ENCODE results near the gene ANKRD29. TPM values are rescaled to one million over a fixed set of nuclear protein-coding genes. Genes with fewer than 3 reads are reported as not detected.

The ANKRD29 gene
- total and polyA plus RNA-seq, 10 of the 15 experiments (the other 5 are each of a cell fraction or from before 2014, with no cell fraction given): 0.53 to 9.2 (median 1.6) TPM

DNA sequence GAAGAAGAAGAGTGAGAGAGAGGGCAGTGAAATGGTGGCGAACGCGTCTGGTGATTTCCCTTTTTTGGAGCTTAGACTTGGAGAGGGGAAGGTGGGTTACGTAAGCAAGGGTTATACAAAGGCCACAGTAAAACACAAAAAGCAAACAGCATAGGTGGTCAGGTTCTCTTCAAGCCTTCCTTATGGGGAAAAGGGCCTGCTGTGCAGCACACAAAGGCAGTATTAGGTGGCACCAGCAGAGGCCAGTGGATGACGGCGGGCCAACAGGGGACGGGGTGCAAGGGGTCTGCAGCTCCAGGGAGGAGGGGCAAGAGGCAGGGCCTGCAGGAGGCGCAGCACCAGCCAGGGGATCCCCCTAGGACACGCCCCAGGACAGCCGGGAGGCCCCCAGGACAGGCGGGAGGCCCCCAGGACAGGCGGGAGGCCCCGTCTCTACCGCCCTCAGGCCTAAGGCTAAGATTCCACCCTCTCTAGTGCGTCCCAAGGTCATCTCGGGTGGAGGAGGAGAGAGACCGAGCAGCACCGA, 43.8 kb downstream of the ANKRD29 start (continued):
- no peak for TF ChIP-seq CEBPZ (IDR thresholded peaks at IDR 0.05; ENCODE audit: low read depth, low read length)
- TF ChIP-seq, protein P1, sequence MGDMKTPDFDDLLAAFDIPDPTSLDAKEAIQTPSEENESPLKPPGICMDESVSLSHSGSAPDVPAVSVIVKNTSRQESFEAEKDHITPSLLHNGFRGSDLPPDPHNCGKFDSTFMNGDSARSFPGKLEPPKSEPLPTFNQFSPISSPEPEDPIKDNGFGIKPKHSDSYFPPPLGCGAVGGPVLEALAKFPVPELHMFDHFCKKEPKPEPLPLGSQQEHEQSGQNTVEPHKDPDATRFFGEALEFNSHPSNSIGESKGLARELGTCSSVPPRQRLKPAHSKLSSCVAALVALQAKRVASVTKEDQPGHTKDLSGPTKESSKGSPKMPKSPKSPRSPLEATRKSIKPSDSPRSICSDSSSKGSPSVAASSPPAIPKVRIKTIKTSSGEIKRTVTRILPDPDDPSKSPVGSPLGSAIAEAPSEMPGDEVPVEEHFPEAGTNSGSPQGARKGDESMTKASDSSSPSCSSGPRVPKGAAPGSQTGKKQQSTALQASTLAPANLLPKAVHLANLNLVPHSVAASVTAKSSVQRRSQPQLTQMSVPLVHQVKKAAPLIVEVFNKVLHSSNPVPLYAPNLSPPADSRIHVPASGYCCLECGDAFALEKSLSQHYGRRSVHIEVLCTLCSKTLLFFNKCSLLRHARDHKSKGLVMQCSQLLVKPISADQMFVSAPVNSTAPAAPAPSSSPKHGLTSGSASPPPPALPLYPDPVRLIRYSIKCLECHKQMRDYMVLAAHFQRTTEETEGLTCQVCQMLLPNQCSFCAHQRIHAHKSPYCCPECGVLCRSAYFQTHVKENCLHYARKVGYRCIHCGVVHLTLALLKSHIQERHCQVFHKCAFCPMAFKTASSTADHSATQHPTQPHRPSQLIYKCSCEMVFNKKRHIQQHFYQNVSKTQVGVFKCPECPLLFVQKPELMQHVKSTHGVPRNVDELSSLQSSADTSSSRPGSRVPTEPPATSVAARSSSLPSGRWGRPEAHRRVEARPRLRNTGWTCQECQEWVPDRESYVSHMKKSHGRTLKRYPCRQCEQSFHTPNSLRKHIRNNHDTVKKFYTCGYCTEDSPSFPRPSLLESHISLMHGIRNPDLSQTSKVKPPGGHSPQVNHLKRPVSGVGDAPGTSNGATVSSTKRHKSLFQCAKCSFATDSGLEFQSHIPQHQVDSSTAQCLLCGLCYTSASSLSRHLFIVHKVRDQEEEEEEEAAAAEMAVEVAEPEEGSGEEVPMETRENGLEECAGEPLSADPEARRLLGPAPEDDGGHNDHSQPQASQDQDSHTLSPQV (IDR thresholded peaks at IDR 0.05): no peak
- TF ChIP-seq ZNF622 (IDR thresholded peaks at IDR 0.05): no peak
- no peak for TF ChIP-seq ZNF217 (IDR thresholded peaks at IDR 0.05)
- TF ChIP-seq POLR2A (IDR thresholded peaks at IDR 0.05; ENCODE audit: low read depth, low read length): no peak
- no peak for TF ChIP-seq IRF5 (IDR thresholded peaks at IDR 0.05; ENCODE audit: borderline replicate concordance)
- peak; percentile 37; the same call in 1 of the 2 replicates for TF ChIP-seq LARP7 (IDR thresholded peaks at IDR 0.05)
- peak; percentile 40; the same call in 1 of the 2 replicates for TF ChIP-seq POLR2AphosphoS2 (IDR thresholded peaks at IDR 0.05; ENCODE audit: low read depth, low read length)
- no peak for TF ChIP-seq TCF7 (IDR thresholded peaks at IDR 0.05; ENCODE audit: borderline replicate concordance)
- TF ChIP-seq E4F1 (IDR thresholded peaks at IDR 0.05; ENCODE audit: borderline replicate concordance, partially characterized antibody): no peak
- TF ChIP-seq JUNB (IDR thresholded peaks at IDR 0.05): no peak
- TF ChIP-seq NFXL1 (IDR thresholded peaks at IDR 0.05; ENCODE audit: borderline replicate concordance): no peak
- TF ChIP-seq E2F8 (IDR thresholded peaks at IDR 0.05; ENCODE audit: low read depth, partially characterized antibody): no peak
- no peak for TF ChIP-seq CBX3 (IDR thresholded peaks at IDR 0.05; ENCODE audit: borderline replicate concordance, low read depth)
- peak; percentile 49; the same call in 1 of the 2 replicates for TF ChIP-seq GATAD2B (conservative IDR thresholded peaks at IDR 0.05; ENCODE audit: low read depth)
- TF ChIP-seq SUPT20H (IDR thresholded peaks at IDR 0.05; ENCODE audit: borderline replicate concordance, control insufficient read depth, low read depth, low read length): no peak
